GM21360 (cell line): ENCODE data around the gene PCYOX1L.

ENCODE experiments used
- ATAC-seq: cut with Tn5 transposase; IDR thresholded peaks from one replicate; pipeline ENCODE4 v1.9.1; 2021; ENCODE audit warnings: mild to moderate bottlenecking, moderate library complexity; ENCODE audit not compliant: unreplicated experiment

PCYOX1L gene

GRCh38 chr5:149357370-149358293 is at the start of gene PCYOX1L:
Gene PCYOX1L (plus strand): TSS chr5:149358046. CDS start chr5:149358069, 23 bp downstream.
- peak; percentile 99 for ATAC-seq

- ATAC-seq: no peak
Observed at GRCh38 chr5:149309354-149309753, 48.5 kb upstream of the PCYOX1L start.

GRCh38 chr5:149310488-149310887 is 47.4 kb upstream of the PCYOX1L start:
- ATAC-seq: no peak

- ATAC-seq: no peak
Observed at GRCh38 chr5:149310947-149311658, 46.7 kb upstream of the PCYOX1L start.

GRCh38 chr5:149313151-149313841 is 44.5 kb upstream of the PCYOX1L start:
- no peak for ATAC-seq

GRCh38 chr5:149314571-149315111 is 43.2 kb upstream of the PCYOX1L start:
- ATAC-seq: no peak

GRCh38 chr5:149315753-149316152 is 42.1 kb upstream of the PCYOX1L start:
- ATAC-seq: no peak

GRCh38 chr5:149317281-149318048 is 40.4 kb upstream of the PCYOX1L start:
- peak; percentile 58 for ATAC-seq

GRCh38 chr5:149319174-149319573 is 38.7 kb upstream of the PCYOX1L start:
- ATAC-seq: no peak

- no peak for ATAC-seq
Observed at GRCh38 chr5:149320791-149321330, 37.0 kb upstream of the PCYOX1L start.

GRCh38 chr5:149322518-149322917 is 35.3 kb upstream of the PCYOX1L start:
- ATAC-seq: no peak

- no peak for ATAC-seq
Observed at GRCh38 chr5:149323210-149323609, 34.6 kb upstream of the PCYOX1L start.

- no peak for ATAC-seq
Observed at GRCh38 chr5:149323621-149324205, 34.1 kb upstream of the PCYOX1L start.

- ATAC-seq: no peak
Observed at GRCh38 chr5:149324641-149325040, 33.2 kb upstream of the PCYOX1L start.

GRCh38 chr5:149325166-149325735 is 32.6 kb upstream of the PCYOX1L start:
- ATAC-seq: no peak

GRCh38 chr5:149325894-149326293 is 32.0 kb upstream of the PCYOX1L start:
- ATAC-seq: no peak

GRCh38 chr5:149326611-149327010 is 31.2 kb upstream of the PCYOX1L start:
- no peak for ATAC-seq

- ATAC-seq: no peak
Observed at GRCh38 chr5:149328177-149328576, 29.7 kb upstream of the PCYOX1L start.

GRCh38 chr5:149333711-149334443 is 24.0 kb upstream of the PCYOX1L start:
- no peak for ATAC-seq
